GM10266 (cell line): Measurements from ENCODE around the gene TUFT1.
"Not testable (repeated sequence)": the region's sequence is repeated elsewhere in the genome, so short reads cannot be mapped to it uniquely, and the experiment has no call there.

Experiments used
- DNase-seq: peaks from one replicate; pipeline ENCODE4 v3.0.0; 2012; ENCODE audit errors: extremely low spot score
- TF ChIP-seq, protein P1 (sequence below): IDR thresholded peaks from 2 replicates; pipeline ENCODE4 v1.5.1; 2012; ENCODE audit warnings: mild to moderate bottlenecking, low read depth; ENCODE audit not compliant: control insufficient read depth, insufficient read depth; ENCODE audit errors: missing control alignments

Gene TUFT1

GRCh38 chr1:151618003-151618402, 77.9 kb downstream of the TUFT1 start:
- DNase-seq, result no peak
- TF ChIP-seq, protein P1, sequence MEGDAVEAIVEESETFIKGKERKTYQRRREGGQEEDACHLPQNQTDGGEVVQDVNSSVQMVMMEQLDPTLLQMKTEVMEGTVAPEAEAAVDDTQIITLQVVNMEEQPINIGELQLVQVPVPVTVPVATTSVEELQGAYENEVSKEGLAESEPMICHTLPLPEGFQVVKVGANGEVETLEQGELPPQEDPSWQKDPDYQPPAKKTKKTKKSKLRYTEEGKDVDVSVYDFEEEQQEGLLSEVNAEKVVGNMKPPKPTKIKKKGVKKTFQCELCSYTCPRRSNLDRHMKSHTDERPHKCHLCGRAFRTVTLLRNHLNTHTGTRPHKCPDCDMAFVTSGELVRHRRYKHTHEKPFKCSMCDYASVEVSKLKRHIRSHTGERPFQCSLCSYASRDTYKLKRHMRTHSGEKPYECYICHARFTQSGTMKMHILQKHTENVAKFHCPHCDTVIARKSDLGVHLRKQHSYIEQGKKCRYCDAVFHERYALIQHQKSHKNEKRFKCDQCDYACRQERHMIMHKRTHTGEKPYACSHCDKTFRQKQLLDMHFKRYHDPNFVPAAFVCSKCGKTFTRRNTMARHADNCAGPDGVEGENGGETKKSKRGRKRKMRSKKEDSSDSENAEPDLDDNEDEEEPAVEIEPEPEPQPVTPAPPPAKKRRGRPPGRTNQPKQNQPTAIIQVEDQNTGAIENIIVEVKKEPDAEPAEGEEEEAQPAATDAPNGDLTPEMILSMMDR, result no peak

- TF ChIP-seq, protein P1, result no peak
- no peak for DNase-seq
These were observed 78.4 kb downstream of the TUFT1 start for GRCh38 chr1:151618470-151618869.

GRCh38 chr1:151618996-151619395, 78.9 kb downstream of the TUFT1 start:
- DNase-seq, result not testable (repeated sequence)

- TF ChIP-seq, protein P1, result no peak
- DNase-seq, result no peak
These were observed 79.5 kb downstream of the TUFT1 start for GRCh38 chr1:151619489-151620093.

- no peak for DNase-seq
- TF ChIP-seq, protein P1, result no peak
These were observed 80.2 kb downstream of the TUFT1 start for GRCh38 chr1:151620286-151620685.

GRCh38 chr1:151621351-151621750, 81.2 kb downstream of the TUFT1 start:
- TF ChIP-seq, protein P1, result no peak
- no peak for DNase-seq

DNA sequence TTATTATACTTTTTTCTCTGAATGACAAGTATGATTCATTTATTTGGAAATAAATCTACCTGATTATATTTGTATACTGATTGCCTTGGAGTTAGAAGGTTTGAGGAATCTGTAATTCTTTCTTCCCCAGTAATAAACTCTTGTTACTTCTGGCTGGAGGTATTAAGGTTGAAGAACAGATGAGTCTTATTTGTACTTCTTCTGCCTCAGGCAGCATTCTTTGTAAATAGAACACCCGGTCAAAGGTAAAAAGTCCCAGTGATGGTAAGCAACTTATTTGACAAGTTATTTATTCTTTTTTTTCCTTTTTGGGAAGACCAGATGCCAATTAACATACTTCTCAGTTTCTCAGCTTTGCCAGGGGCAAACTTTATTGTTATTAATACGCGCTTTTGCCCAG, 84.7 kb downstream of the TUFT1 start:
- TF ChIP-seq, protein P1, result no peak
- no peak for DNase-seq
